Left ventricle myocardium inferior (tissue), 1 donor: ENCODE results near the gene CDHR2. TPM values are rescaled to one million over a fixed set of nuclear protein-coding genes. Genes with fewer than 3 reads are reported as not detected.

ENCODE experiments used
- DNase-seq: peaks from one replicate; pipeline ENCODE4 v3.0.0-alpha.2; 2020
- H3K27ac ChIP-seq: fragments of 200-600 bp; replicated peaks from 2 replicates; pipeline ENCODE4 v1.8.0; 2021
- H3K27me3 ChIP-seq: fragments of 200-600 bp; 2 replicates; pipeline ENCODE4 v1.8.0; 2021; ENCODE audit warnings: low read depth
- H3K36me3 ChIP-seq: fragments of 200-600 bp; 2 replicates; pipeline ENCODE4 v1.8.0; 2021
- H3K4me1 ChIP-seq: fragments of 200-600 bp; 2 replicates; pipeline ENCODE4 v1.8.0; 2021
- H3K4me3 ChIP-seq: fragments of 200-600 bp; 2 replicates; pipeline ENCODE4 v1.8.0; 2021; ENCODE audit warnings: mild to moderate bottlenecking, moderate library complexity
- H3K9me3 ChIP-seq: fragments of 200-600 bp; replicated peaks from 2 replicates; pipeline ENCODE4 v1.8.0; 2021
- intact Hi-C: fragments of 100-400 bp; cut with micrococcal nuclease; formaldehyde crosslinking; loops from one replicate; pipeline ENCODE4 v1.11.0; 2022
- total RNA-seq: library from RNA; stranded (reverse); fragmentation: NEBNext Ultra II Directional; extraction: Animal tissue kit (Norgen Biotek cat#: 25700); gene quantifications from one replicate; pipeline ENCODE4 v1.2.1, GENCODE V29; 2021
- TF ChIP-seq, protein P1 (sequence below): fragments of 200-600 bp; IDR thresholded peaks from 2 replicates; pipeline ENCODE4 v1.8.0; 2021; ENCODE audit warnings: antibody characterized with exemption, mild to moderate bottlenecking, borderline replicate concordance
- donor health status: DM: no; HTN: yes; CAD: no; lungs with severe emphysema.

CDHR2 gene
- total RNA-seq, 1 donor from 2014 or later = 0.33 TPM

DNA sequence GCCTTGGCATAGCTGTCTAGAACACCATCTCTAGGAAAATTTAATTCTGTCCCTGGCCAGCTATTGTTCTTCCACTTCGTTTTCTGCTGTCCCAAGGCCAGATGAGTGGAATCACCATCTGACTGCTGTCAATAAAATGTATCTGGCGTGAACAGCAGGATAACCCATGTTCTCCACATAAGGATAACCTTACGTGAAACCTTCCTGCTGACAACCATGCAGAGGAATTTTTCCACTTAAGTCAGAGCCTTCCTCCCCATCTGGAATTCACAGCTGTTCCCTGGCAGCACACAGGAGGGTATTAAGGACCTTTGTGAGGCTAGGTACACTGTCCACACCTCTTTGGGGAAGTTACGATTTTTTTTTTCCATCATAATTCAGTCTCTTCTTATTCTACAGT lies 40.5 kb upstream of the CDHR2 start:
- Histone ChIP-seq H3K27me3 (no peaks in the 10 kb centered on the region), H3K9me3 (no peaks in the 10 kb centered on the region), H3K4me3 (no peak overlapping the region), H3K36me3 (peaks cover 60% of the 10 kb centered on the region), H3K4me1 (no peaks in the 10 kb centered on the region), H3K27ac (no peak overlapping the region)
- intact Hi-C loops = no loop called here
- TF ChIP-seq, protein P1, sequence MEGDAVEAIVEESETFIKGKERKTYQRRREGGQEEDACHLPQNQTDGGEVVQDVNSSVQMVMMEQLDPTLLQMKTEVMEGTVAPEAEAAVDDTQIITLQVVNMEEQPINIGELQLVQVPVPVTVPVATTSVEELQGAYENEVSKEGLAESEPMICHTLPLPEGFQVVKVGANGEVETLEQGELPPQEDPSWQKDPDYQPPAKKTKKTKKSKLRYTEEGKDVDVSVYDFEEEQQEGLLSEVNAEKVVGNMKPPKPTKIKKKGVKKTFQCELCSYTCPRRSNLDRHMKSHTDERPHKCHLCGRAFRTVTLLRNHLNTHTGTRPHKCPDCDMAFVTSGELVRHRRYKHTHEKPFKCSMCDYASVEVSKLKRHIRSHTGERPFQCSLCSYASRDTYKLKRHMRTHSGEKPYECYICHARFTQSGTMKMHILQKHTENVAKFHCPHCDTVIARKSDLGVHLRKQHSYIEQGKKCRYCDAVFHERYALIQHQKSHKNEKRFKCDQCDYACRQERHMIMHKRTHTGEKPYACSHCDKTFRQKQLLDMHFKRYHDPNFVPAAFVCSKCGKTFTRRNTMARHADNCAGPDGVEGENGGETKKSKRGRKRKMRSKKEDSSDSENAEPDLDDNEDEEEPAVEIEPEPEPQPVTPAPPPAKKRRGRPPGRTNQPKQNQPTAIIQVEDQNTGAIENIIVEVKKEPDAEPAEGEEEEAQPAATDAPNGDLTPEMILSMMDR = no peak
- DNase-seq = no peak

- no peak for DNase-seq
- H3K27me3 ChIP-seq = no peaks in the 10 kb centered on the region
- H3K4me1 ChIP-seq = no peaks in the 10 kb centered on the region
- H3K4me3 ChIP-seq = no peak overlapping the region
- H3K36me3 ChIP-seq = peaks cover 9% of the 10 kb centered on the region
- TF ChIP-seq, protein P1 = no peak
- no peak overlapping the region for H3K27ac ChIP-seq
- intact Hi-C loops = no loop called here
- H3K9me3 ChIP-seq = no peaks in the 10 kb centered on the region
Observed at GRCh38 chr5:176513788-176514187, 35.4 kb upstream of the CDHR2 start.

- intact Hi-C loops = no loop called here
- no peaks in the 10 kb centered on the region for H3K9me3 ChIP-seq
- no peak for DNase-seq
Observed at GRCh38 chr5:176514244-176514950, 34.7 kb upstream of the CDHR2 start.

GRCh38 chr5:176515396-176515795 lies 33.7 kb upstream of the CDHR2 start:
- TF ChIP-seq, protein P1 = no peak
- Histone ChIP-seq H3K27me3 (no peaks in the 10 kb centered on the region), H3K4me1 (no peaks in the 10 kb centered on the region), H3K4me3 (no peak overlapping the region), H3K36me3 (no peaks in the 10 kb centered on the region), H3K9me3 (no peaks in the 10 kb centered on the region), H3K27ac (no peak overlapping the region)
- intact Hi-C loops = no loop called here
- no peak for DNase-seq

More at GRCh38 chr5:176514244-176514950, 34.7 kb upstream of the CDHR2 start:
- no peak overlapping the region for H3K27ac ChIP-seq
- no peaks in the 10 kb centered on the region for H3K4me1 ChIP-seq
- peaks cover 3% of the 10 kb centered on the region for H3K36me3 ChIP-seq
- no peak overlapping the region for H3K4me3 ChIP-seq
- no peaks in the 10 kb centered on the region for H3K27me3 ChIP-seq
- TF ChIP-seq, protein P1 = no peak

DNA sequence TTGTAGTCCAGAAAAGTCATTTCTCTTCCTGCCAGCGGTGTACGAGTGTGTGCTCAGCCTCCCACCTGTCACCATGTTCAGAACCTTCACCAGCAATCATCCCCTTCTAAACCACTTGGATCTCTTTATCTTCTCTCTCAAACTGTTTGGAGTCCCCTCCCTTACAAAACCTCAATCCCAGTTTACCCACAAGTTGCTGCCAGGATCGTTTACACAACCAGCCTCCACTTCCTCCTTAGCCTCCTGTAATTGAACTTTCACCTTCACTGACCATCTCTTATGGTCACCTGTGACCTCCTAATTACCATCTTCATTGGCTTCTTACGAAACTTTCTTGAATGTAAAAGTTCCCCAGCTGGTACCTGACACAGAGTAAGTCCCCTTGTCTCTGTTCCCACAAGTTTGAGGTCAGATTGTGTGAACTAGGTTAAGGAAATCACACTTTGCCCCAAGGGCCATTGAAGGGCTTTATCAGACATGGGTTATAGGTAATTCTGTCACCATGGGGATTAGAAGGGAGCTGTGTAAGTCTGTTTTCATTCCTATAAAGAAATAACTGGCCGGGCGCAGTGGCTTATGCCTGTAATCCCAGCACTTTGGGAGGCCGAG lies 32.0 kb upstream of the CDHR2 start:
- Histone ChIP-seq H3K4me3 (no peak overlapping the region), H3K4me1 (no peaks in the 10 kb centered on the region), H3K36me3 (no peaks in the 10 kb centered on the region), H3K9me3 (no peaks in the 10 kb centered on the region), H3K27ac (no peak overlapping the region), H3K27me3 (no peaks in the 10 kb centered on the region)
- intact Hi-C loops = no loop called here
- no peak for DNase-seq
- TF ChIP-seq, protein P1 = no peak
